PC-3 (cell line): Measurements from ENCODE around the gene LGALS9C.
"Not testable (repeated sequence)": the region's sequence is repeated elsewhere in the genome, so short reads cannot be mapped to it uniquely, and the experiment has no call there.

Experiments used
- EZH2phosphoT487 ChIP-seq: fragments of 300-600 bp; sonication (generic); IDR thresholded peaks from 2 replicates; pipeline ENCODE4 v1.6.1; 2018; ENCODE audit warnings: mild to moderate bottlenecking, antibody characterized with exemption, low read length, borderline replicate concordance
- TF ChIP-seq, protein P1 (sequence below): fragments of 300-600 bp; sonication (generic); conservative IDR thresholded peaks from 2 replicates; pipeline ENCODE4 v1.5.1; 2017; ENCODE audit warnings: antibody characterized with exemption, low read depth, mild to moderate bottlenecking, low read length

GRCh38 chr17:18466250-18466983 lies 10.2 kb upstream of the LGALS9C start:
- TF ChIP-seq, protein P1, sequence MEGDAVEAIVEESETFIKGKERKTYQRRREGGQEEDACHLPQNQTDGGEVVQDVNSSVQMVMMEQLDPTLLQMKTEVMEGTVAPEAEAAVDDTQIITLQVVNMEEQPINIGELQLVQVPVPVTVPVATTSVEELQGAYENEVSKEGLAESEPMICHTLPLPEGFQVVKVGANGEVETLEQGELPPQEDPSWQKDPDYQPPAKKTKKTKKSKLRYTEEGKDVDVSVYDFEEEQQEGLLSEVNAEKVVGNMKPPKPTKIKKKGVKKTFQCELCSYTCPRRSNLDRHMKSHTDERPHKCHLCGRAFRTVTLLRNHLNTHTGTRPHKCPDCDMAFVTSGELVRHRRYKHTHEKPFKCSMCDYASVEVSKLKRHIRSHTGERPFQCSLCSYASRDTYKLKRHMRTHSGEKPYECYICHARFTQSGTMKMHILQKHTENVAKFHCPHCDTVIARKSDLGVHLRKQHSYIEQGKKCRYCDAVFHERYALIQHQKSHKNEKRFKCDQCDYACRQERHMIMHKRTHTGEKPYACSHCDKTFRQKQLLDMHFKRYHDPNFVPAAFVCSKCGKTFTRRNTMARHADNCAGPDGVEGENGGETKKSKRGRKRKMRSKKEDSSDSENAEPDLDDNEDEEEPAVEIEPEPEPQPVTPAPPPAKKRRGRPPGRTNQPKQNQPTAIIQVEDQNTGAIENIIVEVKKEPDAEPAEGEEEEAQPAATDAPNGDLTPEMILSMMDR: not testable (repeated sequence)
- not testable (repeated sequence) for TF ChIP-seq EZH2phosphoT487
